GM12892 (cell line): Measurements from ENCODE around the gene TMPRSS4.

Experiments used
- POLR2A ChIP-seq: IDR thresholded peaks from 2 replicates; pipeline ENCODE4 v1.6.1; 2011; ENCODE audit warnings: low read depth, low read length, control low read depth
- POLR2AphosphoS5 ChIP-seq: IDR thresholded peaks from 2 replicates; pipeline ENCODE4 v1.6.1; 2011; ENCODE audit warnings: low read depth, low read length, control low read depth

GRCh38 chr11:118161786-118162185 is 84.9 kb downstream of the TMPRSS4 start:
- no peak for TF ChIP-seq POLR2AphosphoS5
- no peak for TF ChIP-seq POLR2A
